HG03280 (cell line): ENCODE results near the gene CACNA1H.

Experiments used
- ATAC-seq: cut with Tn5 transposase; IDR thresholded peaks from one replicate; pipeline ENCODE4 v1.9.1; 2021; ENCODE audit warnings: mild to moderate bottlenecking, moderate library complexity; ENCODE audit not compliant: unreplicated experiment

CACNA1H gene

DNA sequence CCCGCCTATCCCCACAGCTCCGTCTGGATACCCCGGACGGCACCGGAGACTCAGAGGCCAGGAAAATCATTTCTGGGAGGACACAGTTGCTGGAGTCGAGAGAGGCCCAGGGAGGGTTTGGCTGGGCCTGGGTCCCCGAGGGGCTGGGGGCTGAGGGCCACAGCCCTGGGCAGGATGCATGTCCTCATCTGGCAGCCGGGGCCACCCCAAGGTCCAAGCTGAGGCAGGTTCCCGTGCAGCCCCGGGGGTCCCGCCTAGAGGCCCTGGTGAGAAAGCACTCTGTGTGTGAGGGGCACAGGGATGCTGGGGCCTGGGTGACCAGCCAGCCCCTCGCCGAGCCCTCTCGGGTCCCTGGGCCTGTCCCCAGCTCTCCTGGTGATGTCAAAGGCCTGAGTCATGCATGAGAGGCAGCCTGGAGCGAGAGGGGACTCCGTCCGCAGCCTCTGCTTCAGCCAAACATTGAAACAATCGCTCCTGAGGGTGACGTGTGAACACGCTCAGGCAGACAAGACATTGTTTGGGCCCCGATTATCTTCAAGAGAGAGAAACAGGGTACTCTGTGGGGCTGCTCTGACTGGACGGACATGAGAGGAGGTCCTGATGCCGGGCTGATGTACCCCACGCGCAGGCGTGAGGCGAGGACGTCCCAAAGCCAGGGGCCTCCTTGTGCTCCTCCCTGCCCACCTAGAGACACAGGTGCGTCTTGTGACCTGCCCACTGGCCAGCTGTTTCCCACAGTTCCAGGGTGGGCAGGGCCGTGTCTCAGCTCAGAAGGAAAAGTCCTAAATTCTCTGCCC is 31.1 kb upstream of the CACNA1H start:
- ATAC-seq = no peak

DNA sequence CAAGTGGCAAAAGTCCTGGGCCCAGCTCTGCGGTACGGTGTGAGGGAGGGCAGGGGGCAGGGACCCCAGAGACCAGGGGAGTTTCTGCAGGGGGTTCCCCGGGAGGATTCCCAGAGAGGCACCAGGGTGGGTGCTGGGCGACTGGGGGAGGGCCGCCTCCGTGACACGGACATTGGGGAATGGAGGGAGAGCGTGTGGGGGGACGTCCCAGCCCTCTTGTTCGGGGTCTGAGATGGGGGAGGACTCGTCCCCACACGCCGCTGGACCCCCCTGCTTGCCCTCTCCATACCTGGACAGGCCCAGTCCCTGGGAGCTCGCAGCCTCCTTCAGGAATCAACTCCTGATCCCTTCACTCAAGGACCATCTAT is 30.5 kb upstream of the CACNA1H start:
- no peak for ATAC-seq

DNA sequence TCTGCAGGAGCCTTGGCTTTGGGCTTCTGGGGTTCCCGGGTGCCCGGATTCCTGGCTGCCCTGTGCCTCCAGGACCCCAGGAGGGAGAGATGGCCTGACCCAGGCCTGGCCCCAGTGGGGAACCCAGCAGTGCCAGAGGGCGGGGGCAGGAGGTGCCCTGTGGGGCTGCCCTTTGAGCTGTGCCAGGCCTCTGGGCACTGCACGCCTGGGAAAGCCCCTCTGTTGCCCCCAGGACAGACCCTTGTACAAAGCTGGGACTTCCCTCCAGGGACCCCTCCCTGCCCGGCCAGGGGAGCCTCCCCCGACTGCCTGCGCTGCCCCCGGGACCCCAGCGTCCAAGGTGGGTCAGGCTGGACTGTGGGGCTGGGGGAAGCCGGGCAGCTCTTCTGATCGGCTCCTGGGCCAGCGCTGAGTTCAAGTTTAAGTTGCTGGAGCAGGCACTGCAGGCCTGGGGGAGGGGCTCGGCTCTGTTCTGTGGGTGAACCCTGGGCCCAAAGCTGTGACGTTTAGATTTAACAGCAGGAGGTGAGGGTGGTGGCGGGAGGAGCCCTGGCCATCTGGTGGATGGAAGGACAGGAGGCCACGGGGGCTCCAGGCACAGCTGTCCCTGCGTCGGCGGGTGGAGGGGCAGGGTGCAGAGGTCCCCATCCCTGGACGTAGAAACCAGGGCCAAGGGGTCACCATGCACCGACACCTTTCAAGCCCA is 29.2 kb upstream of the CACNA1H start:
- no peak for ATAC-seq

GRCh38 chr16:1124291-1124690 is 28.6 kb upstream of the CACNA1H start:
- no peak for ATAC-seq

DNA sequence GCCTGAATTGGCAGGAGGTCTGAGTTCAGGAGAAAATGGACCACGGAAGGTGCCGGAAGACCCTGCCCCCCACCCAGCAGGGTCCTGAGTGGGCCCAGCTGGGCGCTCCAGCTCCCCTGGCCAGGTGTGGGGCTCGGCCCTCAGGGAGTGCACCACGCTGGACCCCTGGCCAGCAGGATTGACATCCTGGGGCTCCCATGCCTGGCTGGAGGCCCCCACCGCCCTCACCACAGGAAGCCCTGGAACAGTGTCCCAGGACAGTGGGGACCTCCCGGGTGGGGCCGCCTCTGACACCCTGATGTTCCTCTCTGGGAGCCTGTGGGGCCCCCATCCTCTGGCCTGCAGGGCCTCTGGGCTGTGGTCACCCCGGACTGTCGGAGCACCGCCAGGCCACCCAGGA is 28.1 kb upstream of the CACNA1H start:
- ATAC-seq = no peak

- no peak for ATAC-seq
These were observed 27.4 kb upstream of the CACNA1H start for GRCh38 chr16:1125471-1125870.

DNA sequence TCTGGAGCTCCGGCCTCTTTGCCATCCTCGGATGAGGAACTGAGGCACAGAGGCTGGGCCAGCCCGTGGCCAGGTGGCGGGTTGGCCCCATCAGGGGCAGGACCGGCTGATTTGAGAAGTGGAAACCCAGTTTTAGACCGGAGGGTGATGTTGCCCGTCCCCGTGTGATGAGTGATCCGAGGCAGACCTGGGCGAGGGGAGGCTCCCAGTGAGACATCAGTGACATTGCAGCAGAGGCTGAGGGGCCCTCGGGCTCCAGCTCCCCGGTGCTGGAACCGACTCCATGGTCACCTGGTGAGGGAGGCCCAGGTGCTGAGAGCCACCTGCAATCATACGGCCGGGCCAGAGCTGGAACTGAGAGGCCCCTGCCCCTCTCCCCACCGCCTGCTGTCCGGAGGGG is 26.9 kb upstream of the CACNA1H start:
- no peak for ATAC-seq

DNA sequence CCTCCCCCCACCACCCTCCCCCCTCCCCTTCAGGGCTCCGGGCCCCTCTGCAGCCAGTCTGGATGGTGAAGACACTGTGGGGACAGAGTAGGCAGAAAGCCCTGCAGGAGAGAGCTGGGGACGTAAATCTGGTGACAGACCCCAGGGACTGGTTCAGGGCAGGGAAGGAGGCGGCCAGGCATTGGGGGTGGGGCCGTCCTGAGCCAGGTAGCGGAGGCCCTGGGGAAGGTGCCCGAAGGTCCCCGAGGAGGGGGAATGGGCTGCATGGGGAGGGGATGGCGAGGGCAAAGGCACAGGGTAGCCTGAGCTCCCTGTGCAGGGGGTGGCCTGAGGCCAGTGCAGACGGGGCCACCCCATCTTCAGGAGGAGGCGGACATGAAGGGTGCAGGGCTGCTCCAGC is 26.3 kb upstream of the CACNA1H start:
- no peak for ATAC-seq

GRCh38 chr16:1127101-1127500 is 25.8 kb upstream of the CACNA1H start:
- ATAC-seq = no peak

- ATAC-seq = no peak
These were observed 24.8 kb upstream of the CACNA1H start for GRCh38 chr16:1127971-1128715.

GRCh38 chr16:1129106-1129960 is 23.6 kb upstream of the CACNA1H start:
- ATAC-seq = no peak

DNA sequence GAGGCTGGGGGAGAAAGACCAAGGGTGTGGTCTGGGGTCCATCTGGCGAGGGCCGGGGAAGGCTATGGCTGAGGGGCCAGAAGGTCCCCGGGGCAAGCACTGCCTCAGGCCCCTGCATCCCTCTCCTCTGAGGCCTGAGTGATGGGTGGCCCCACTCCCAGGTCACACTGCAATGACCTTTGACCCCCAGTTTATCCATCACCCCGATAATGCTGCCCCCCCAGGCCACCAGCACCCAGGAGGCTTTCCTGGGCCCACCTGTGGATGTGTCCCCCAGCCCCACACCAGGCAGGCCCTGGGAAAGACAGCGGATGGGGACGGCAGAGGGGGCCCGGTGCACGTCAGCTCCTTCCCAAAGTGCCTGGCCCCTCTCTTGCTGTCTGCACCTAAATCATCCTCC is 22.5 kb upstream of the CACNA1H start:
- ATAC-seq = no peak

- no peak for ATAC-seq
These were observed 21.4 kb upstream of the CACNA1H start for GRCh38 chr16:1131378-1131994.

DNA sequence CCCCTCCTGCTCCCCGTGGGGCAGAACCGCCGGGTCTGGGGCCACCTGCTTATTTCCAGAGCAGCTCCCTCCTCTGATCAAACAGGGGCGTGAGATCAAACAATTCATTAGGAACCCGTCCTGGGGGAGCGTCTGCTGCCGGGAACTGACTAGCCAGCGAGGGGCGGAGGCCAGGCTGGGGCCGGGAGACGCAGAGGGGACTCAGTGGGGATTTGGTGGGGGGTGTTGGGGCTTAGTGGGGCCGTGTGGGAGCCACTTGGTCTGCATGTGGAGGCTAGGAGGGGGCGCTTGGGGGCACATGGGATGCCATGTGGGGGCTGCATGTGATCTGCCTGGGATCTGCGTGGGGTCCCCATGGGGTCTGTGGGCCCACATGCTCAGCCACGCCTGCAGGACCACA is 20.5 kb upstream of the CACNA1H start:
- no peak for ATAC-seq

DNA sequence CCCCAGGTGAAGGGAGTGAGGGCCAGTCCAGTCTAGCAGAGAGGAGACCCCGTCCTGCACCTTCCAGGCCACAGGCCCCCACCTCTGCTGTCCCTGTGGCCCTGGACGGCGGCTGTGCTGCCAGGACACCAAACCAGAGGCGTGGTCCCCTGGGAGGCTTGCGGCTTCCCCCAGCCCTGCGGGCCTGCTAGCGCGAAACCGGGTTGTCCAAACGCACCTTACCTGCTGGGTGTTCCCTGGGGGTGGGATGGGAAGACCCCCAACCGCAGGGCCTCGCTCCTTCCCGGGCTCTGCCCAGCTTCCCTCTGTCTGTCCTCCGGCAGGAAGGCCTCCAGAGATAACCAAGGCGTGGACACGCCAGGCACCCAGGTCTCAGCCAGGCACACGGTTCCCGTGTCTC is 19.6 kb upstream of the CACNA1H start:
- ATAC-seq = no peak

- ATAC-seq = no peak
These were observed 18.9 kb upstream of the CACNA1H start for GRCh38 chr16:1133810-1134520.

GRCh38 chr16:1134776-1135458 is 18.0 kb upstream of the CACNA1H start:
- ATAC-seq = no peak

DNA sequence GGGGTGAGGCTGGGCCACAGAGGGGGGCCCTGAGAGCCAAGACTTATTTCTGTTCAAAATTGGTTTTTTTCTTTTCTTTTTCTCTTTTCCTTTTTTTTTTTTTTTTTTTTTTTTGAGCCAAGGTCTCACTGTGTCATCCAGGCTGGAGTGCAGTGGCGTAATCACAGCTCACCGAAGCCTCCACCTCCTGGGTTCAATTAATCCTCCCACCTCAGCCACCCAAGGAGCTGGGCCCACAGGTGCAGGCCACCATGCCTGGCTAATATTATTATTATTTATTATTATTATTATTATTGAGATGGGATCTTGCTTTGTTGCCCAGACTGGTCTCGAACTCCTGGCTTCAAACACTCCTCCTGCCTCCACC is 17.5 kb upstream of the CACNA1H start:
- no peak for ATAC-seq

GRCh38 chr16:1137604-1138003 is 15.3 kb upstream of the CACNA1H start:
- ATAC-seq = no peak
